ENCODE data around the gene ERC2.
A peak's percentile ranks its signal among the peaks of the same experiment; 100 is the strongest.

Gene ERC2

DNA sequence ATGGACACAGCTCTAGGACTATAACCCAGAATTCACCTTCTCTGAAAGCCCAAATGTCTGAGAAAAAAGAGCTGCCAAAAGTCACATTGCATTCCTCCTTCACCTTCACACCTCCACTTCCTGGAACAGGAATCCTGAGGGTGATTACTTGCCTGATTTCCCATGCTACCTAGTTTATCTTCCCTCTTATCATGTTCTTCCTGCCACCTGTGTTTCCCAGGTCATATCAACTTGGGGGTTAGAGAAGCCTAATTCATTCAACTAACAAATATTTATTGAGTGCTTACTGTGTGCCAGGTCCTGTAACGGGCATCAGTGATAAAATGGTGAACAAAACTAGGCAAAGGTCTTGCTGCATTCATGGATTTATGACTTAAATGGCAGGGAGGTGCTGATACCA lies 701.5 kb downstream of the ERC2 start:
- no peak for DNase-seq

DNA sequence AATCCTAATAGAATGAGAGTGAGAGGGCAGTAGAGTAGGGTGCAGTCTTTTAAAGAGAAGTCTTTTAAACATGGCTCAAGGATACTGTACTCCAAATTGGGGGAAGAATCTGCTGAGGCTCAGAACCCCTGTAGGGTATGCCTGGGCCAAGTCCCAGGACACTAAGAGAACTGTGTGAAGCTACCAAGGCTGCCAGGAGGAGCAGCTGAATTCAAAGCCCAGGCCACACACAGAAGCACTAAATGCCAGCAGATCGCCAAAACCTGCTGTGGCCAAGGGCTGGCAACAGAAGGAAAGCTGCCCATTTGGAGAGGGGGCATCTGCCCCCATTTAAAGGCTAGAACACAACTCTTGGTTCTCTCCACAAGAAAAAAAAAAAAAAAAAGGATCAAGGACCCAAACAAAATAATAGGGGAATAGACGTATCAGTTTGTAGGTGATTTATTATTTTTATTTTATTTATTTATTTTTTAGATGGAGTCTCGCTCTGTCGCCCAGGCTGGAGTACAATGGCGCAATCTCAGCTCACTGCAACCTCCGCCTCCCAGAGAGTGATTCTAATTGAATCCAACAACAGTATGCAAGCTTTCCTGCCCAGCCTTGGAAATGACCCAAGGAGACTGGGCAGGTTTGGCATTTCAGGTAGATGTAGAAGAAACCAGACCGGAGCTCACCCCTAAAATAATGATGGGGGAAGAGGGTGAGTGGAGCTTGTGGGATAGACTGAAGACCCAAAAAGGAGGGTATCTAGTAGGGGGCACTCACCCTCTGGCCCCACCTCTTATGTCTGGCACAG lies 702.2 kb downstream of the ERC2 start:
- no peak for DNase-seq

DNA sequence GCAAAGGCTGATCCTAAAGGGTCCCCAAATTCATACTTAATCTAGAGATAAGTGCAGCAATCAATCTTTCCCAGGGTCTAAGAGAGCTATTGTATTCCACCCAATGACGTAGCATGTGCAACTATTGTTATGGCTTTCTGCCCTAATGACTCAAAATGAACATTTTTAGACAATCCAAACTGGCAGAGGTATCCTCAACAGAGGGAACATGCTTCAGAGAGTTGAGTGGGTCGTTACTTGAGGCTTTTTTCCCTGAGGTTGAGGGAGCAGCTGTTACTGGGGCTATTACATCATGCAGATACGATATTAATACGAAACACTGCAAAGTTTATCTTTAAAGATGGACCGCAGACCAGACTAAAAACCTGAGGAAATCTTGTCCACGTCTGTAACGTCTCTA lies 702.9 kb downstream of the ERC2 start:
- no peak for DNase-seq

DNA sequence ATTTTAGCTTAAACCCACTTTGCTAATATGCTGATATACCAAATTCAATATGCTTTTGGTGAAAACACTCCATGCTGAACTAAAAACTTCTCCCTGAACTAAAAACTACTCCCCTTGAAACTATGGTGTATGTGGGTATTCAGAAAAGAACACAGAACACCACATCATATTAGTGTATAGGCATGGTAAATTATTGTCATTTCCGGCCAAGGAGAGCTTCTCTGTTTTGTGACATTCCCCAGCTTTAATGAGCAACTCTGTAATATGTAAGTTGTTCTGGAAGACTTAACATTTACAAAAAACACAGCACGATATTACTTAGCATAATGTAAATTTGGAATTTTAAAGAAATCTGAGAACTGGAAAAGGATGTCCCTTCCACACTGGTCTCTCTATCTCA lies 711.3 kb downstream of the ERC2 start:
- no peak for DNase-seq

DNA sequence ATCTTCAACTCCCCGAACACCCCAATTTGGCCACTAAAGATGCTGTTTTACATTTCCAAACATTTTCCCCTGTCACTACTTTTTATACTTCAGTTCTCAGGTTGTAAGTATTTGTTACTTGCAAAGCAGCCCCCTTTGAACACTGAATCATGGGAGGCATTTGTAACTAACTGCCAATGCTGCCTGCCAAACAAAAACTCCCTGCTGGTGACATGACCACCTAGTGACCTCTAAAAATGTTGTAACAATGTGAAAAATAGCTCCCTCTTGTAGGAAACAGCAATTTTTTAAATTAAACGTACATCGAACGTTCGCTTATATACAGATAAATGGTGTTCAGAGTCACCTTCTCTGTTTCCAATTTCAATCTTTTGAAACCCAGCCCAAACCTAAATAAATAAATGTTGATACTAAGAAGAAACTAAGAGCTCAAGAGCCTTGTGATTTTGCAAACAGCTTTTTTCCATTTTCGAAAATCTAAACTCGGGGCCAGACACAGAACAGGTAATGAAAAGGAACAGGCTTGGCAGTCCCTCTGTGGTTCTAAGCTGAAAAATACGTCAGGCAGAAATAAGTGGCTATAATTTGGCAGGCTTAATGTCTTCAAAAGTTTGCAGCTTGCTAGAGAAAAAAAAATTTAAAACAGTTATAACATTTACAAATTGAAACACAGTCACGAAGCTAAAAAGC lies 712.6 kb downstream of the ERC2 start:
- DNase-seq: no peak

DNA sequence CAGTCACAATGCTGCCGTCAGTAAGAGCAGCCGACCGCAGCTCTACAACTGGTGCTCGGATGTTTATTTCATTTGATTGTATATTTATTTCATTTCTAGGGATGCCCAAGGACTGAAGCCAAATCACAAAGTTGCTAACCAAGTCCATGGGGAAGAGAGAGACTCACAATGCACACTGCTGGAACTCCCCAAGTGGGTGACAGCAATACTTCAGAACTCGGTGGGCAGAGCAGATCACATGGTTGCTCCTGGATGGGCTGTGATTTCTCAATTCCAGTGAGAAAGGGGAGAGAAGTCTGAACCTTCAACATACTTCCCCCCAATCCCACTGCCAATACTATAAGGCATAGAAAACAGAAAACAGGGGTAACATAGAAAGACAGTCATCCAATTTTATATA lies 715.4 kb downstream of the ERC2 start:
- DNase-seq: no peak

DNA sequence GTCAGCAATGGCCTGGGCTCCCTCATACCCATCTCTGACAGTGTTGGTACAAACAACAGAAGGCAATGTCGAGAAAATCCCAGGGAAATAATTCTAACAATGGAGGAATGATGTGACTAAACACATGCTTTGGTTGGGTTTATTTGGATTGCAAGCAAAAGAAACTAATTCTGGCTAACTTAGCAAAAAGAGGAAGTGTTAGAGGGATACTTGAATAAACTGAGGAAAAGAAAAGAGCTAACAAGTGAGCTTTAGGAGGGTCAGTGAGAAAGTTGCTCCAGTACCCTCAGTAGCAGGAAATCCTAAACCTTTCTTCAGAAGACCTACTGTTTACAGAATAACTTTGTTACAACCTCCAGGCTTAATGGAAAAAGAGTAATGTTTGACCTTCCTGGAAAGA lies 716.5 kb downstream of the ERC2 start:
- DNase-seq: no peak

DNA sequence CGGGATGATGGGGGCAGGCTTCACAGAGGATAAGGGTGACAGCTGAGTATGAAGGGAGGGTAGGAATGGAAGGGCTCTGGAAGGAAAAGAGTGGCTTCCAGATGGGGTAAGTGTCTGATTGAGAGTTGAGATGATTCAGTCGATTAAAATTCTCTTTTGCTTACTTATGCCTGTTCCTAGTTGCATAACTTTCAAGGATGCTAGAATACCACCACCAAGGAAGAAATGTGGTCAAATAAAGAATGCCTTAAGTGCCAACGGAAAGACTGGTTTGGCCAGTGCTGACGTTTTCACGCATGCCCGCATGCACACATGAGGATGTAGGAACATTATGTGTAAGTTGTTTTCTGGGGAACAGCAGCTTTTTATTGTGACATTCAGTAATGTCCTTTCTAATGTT lies 717.7 kb downstream of the ERC2 start:
- no peak for DNase-seq

DNA sequence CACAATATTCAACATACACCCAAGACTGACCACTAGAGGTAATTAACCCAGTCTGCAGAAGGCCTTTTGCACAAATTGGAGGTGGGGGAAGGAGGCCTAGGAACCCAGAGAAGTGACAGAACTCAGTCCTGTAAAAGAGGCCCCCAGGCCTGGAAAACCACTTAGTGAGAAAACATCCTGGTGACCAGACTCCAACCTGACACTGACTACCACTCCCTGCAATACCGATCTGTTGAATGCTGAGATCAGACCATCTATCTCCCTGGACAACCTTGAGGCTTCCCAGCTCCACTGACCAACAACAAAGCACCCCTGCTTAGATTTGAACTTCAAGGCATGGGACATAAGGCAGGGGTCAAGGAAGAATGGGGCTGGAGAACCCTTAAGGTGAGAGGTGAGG lies 719.2 kb downstream of the ERC2 start:
- no peak for DNase-seq

DNA sequence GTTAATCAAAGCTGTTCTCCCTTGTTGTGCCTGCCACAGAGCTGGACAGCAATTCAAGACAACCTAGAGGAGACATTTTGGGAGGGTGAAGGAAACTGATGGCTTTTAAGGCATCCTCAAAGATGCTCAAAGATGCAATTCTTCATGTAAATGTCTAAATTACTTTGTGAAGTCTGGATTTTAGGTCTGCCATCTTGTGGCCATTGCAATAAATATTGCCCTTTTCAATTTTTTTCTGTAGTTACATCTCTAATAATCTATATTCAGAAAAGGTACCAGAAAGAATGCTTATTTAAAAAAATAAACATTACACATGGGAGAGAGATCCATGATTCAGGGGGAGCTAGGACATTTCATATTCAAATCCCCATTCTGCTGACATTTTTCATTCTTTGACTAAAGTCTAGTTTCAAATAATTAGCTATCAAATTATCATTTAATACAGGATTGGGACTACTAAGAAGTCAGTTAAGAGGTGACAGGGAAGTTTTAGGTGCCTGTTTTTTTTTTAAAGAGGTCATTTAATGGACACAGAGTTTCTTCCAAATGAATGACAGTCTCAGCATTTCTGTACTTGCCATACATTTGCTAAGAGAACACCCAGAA lies 721.4 kb downstream of the ERC2 start:
- DNase-seq: peak; percentile 6

DNA sequence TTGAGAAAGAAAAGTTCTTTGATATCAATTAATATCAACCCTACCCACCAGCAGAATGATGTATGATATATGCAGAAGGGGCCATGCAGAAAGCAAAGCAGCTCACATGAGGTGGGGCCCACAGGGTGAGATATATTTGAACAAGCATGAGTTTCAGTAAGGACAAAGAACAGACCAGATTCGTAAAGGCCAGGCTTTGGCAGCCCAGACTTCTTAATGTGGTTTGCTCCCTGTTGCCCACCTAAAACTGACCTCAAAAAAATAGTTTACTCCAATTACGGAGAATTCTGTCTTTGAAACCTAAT lies 725.5 kb downstream of the ERC2 start:
- DNase-seq: no peak

DNA sequence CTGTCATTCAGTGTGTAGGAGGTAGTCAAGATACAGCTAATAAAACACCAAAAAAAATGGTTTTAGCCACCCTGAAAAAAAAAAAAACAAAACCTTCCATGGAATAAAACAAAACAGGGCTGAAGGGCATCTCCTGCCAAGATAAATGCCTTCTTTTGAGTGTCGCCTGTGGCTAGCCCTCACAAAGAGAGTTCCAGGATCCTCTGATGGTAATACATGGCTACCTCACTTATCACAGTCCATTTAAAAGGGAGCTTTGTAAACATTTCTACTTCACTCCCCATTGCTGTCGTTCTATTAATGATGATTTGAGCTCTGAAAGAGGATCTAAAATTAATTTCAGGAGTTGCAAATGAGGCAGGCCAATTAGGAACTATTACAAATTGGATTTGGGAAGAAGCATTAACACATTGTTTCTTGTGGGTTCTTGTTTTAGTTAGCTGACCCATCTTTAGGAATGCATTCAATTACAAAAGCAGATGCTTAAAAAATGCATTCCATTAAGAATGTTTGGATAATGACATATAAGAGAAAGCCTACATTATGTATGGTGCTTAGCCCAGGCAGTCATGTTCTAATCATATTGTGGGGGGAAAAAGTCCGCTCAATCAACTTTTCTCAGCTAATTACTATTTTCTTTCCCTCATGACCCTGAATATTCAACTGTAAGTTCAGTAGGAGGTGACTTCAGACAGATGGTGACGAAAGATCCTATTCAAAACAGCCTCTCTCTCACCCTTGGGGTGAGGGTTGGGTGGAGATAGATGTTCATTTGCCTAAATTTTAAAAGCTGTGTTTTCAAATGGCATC lies 726.0 kb downstream of the ERC2 start:
- no peak for DNase-seq

DNA sequence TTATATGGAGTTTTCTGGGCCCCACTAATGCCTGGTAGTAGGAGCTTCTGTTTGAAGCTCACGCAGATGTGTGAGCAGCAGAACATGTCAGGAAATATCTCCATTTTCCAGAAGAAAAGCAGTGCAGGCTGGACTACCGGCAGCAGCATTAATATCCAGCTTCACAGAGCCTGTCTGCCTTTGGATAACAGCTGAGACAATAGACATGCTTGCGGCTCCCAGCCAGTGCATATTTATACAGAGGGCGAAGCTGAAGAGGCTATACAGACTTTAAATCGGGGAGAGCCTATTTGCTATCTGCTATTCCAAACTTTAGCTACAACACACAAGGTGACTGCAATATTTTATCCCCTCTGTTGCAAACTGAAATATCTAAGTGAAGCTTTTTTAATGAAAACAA lies 731.1 kb downstream of the ERC2 start:
- no peak for DNase-seq

DNA sequence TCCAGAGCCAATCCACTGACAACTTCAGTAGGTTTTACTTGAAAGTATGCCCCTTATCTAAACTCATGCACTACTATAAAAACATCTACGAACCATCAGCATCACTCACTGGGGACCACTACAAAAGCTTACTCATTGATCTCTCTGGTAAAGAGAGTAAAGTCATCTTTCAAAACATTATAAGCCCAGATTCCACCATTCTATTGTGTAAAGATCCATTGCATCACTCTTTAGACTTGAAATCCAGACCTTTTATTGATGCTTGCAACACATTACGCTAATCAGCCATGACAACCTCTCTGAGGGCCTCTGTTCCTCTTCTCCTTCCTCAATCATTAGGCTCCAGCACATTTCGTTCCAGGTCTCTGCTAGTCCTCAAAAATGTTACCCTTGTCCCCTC lies 732.3 kb downstream of the ERC2 start:
- no peak for DNase-seq

DNA sequence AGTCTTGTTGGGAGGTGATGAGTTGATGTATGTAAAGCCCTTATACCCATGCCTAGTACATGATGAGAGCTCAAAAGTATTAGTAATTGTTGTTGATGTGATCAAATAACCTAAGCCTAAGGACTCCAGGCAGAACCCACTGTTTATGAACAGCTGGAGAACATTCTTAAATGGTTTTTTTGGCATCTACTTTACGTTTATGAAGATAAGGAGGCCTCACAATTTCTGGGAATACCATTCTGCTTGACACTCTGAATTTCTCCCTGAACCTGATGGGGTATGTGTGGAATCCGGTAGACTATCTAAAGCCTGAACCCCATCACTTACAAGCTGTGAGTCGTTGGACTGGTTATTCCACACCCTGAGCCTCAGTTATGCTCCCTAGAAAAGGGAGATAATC lies 736.5 kb downstream of the ERC2 start:
- DNase-seq: no peak

DNA sequence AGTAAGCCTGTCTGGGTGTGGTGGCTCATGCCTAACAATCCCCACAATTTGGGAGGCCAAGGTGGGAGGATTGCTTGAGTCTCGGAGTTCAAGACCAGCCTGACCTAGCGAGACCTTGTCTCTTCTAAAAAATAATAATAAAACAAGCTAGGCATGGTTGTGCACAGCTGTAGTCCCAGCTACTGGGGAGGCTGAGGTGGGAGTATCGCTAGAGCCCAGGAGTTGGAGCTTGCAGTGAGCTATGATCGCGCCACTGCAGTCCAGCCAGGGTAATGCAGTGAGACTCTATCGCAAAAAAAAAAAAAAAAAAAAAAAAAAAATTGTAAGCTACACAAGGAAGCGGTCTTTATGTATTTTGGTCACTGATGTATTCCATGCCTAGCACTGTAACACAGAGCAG lies 738.7 kb downstream of the ERC2 start:
- no peak for DNase-seq

DNA sequence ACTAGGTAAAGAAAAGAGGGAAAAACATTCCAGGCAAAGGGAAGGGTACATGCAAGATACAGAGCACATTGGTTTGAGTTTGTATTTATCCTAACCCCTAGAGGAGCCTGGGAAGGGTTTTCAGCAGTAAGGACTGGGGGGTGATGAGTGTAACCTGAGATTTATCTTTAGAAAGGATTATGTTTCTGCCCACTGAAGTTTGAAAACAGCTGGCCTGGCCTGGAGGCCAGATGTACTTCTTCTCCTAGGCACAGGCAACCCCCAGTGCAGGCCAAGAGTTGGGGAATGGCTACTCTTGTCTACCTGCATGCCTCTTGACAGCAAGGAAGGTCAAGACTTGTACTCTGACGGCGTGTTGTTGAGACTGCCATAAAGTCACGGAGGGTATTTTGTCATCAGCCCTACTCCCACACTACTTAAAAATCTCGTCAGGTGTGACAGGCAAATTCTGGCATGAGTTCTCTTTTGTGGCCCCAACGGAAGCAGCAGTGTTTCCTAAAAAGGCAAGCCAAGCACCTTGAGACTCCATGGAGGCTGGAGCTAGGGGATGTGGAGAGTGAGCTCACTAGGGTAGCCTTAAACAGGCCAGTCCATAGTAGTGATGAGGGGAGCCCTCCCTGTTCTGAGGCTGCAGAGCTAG lies 739.7 kb downstream of the ERC2 start:
- no peak for DNase-seq

DNA sequence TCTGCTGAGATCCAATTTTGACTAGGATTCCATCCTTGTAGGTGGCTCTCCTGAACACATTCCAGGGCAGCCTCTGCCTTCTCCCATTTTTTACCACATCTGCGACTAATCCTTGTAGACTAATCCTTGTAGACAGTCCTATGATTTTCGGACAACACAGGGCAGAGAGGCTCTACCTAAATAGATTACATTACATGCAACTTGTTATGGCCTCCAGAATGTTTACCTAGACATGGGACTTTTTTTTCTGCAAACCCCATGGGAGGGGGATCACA lies 741.8 kb downstream of the ERC2 start:
- DNase-seq: no peak

DNA sequence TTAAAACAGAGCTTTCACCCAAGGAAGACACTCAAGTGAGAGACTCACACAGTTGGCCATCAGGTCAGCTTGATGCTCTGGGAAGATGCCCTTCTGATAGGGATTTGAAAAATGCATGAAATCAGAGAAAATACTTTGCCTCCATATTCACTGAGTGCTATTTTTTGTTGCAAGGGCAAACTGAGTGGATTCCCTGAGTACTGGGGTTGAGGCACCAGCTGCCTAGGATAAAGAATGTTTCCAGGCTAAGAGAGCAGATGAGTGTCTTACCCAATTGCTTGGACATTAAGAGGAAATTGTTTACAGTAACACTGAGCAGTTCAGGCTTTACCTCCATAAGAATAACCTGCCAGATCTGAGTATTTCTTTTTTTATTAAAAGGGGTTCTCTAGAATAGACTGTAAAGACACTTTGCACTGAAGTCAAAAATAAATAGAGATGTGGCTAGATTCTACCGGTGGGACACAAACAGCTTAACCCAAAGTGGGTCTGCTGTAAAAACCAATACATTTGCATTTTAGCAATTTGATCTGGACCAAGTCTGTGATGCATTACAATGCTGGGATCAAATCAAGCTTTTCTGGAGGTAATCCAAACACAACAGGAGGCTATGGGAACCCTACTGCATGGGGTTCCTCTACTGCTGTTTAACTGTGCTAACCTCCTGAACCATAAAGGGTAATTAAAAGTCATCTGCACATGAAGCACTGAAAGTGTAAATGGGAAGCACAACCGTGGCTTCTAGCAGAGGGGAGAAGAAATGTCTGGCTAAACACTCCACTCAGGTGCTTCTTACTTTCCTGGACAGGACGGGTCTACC lies 742.4 kb downstream of the ERC2 start:
- no peak for DNase-seq

DNA sequence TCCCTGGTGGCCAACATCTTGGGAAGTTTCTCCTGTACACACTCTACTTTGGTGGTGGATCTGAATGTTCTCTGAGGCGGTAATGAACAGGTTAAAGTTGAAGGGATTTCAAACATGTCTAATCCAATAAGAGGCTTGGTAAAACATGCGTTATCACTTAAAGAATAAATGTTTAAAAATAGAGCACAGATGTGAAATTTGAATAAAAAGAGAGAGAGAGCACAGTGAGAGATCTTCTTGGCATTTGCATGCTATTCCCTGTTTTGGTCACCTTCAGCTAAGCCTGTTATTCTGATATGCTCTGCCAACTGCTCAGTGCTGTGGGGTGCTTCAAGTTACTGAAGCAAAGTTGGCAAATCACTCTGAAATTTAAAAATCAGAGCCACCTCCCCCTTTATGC lies 743.4 kb downstream of the ERC2 start:
- DNase-seq: no peak

DNA sequence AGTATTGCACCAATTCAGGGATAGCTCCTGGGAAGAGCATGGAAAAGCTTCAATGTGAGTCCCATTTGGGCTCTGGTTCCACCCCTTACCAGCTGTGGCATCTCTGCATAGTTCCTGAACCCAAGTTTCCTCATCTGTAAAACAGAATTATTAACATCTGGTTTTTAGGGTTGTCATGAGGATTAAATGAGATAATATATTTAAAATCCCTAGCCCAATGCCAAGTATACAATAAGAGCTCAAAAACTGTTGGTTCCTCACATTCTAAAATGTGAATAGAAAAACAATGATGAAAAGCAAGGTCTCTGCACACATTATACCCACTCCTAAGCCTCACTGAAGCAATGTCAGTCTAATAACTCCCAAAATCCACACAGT lies 743.9 kb downstream of the ERC2 start:
- DNase-seq: no peak

DNA sequence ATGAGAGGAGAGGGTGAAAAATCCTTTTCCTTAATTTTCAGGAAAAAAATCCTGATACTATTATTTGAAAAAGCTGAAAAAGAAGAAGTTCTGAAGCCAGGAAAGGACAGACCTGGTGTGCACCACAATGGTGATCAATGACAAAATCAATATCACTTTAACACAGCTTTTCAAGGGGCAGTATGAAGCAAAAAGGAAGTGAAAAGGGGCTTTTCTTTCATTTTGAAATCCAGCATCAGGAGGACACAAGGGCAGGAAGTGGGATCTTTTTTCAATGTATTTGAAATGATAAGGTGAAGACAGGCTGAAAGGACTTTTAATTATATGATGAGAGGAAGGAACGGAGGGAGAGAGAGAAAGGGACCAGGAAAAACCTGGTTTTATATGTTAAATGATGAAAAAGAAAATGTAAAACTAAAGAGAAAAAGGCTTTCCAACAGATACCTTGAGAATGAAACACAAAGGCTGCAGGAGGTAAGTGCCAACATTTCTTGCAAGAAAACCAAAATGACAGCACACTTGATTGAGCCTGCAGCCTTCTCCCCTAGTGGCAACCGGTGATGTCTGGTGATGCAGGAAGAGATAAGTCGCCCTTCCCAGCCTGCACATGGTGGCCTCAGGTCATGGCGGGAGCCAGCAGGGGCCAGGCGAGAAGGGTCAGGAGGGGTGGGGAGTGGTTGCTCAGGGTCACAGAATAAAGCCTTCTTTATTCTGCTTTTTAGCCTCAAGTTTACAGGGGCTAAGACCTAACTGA lies 744.4 kb downstream of the ERC2 start:
- no peak for DNase-seq
